ENCODE data around the gene CDH18.

CDH18 gene

GRCh38 chr5:19987612-19988361 lies at the start of gene CDH18:
Gene CDH18 (minus strand): TSS chr5:19988200. CDS start chr5:19838986, 149,214 bp downstream.
- Mint-ChIP-seq H3K27me3 (no peaks in the 10 kb centered on the region), H3K27ac (no peak within 1 kb of the TSS), H3K9me3 (no peaks in the 10 kb centered on the region), H3K4me3 (no peak within 1 kb of the TSS), H3K4me1 (no peaks in the 10 kb centered on the region), H3K36me3 (no peaks in the 10 kb centered on the region)
- no peak for ATAC-seq (ENCODE audit: low read depth)
- no peak for DNase-seq (ENCODE audit: low spot score in 2 of 2)

- Mint-ChIP-seq H3K4me3 (no peak overlapping the region), H3K27ac (no peak overlapping the region), H3K9me3 (peaks cover under 1% of the 10 kb centered on the region), H3K27me3 (no peaks in the 10 kb centered on the region), H3K36me3 (no peaks in the 10 kb centered on the region), H3K4me1 (no peaks in the 10 kb centered on the region)
- ATAC-seq (ENCODE audit: low read depth) (no peak), DNase-seq (ENCODE audit: low spot score in 2 of 2) (no peak)
Measured at GRCh38 chr5:20034717-20035116, 46.7 kb upstream of the CDH18 start.

- no peaks in the 10 kb centered on the region for H3K27me3 Mint-ChIP-seq
- H3K4me3 Mint-ChIP-seq, result no peak overlapping the region
Measured at GRCh38 chr5:20033881-20034280, 45.9 kb upstream of the CDH18 start.

GRCh38 chr5:20032896-20033295 lies 44.9 kb upstream of the CDH18 start:
- Mint-ChIP-seq H3K27ac (no peak overlapping the region), H3K4me3 (no peak overlapping the region), H3K9me3 (no peaks in the 10 kb centered on the region), H3K36me3 (no peaks in the 10 kb centered on the region), H3K27me3 (no peaks in the 10 kb centered on the region), H3K4me1 (no peaks in the 10 kb centered on the region)
- ATAC-seq (ENCODE audit: low read depth) (no peak), DNase-seq (ENCODE audit: low spot score in 2 of 2) (no peak)

More at GRCh38 chr5:20033881-20034280, 45.9 kb upstream of the CDH18 start:
- Mint-ChIP-seq H3K9me3 (no peaks in the 10 kb centered on the region), H3K36me3 (no peaks in the 10 kb centered on the region), H3K27ac (no peak overlapping the region), H3K4me1 (no peaks in the 10 kb centered on the region)
- DNase-seq (ENCODE audit: low spot score in 2 of 2), result no peak
- no peak for ATAC-seq (ENCODE audit: low read depth)

- Mint-ChIP-seq H3K9me3 (no peaks in the 10 kb centered on the region), H3K27me3 (no peaks in the 10 kb centered on the region), H3K36me3 (no peaks in the 10 kb centered on the region), H3K4me3 (no peak overlapping the region), H3K27ac (no peak overlapping the region), H3K4me1 (no peaks in the 10 kb centered on the region)
- DNase-seq (ENCODE audit: low spot score in 2 of 2) (no peak), ATAC-seq (ENCODE audit: low read depth) (no peak)
Measured at GRCh38 chr5:20030125-20030524, 42.1 kb upstream of the CDH18 start.

- no peaks in the 10 kb centered on the region for H3K9me3 Mint-ChIP-seq
- H3K4me3 Mint-ChIP-seq, result no peak overlapping the region
- no peaks in the 10 kb centered on the region for H3K4me1 Mint-ChIP-seq
- no peaks in the 10 kb centered on the region for H3K36me3 Mint-ChIP-seq
- no peaks in the 10 kb centered on the region for H3K27me3 Mint-ChIP-seq
- H3K27ac Mint-ChIP-seq, result no peak overlapping the region
- no peak for DNase-seq (ENCODE audit: low spot score in 2 of 2)
- ATAC-seq (ENCODE audit: low read depth), result no peak
Measured at GRCh38 chr5:20029266-20029665, 41.3 kb upstream of the CDH18 start.

GRCh38 chr5:20028506-20028905 lies 40.5 kb upstream of the CDH18 start:
- no peaks in the 10 kb centered on the region for H3K9me3 Mint-ChIP-seq
- DNase-seq (ENCODE audit: low spot score in 2 of 2), result no peak
- H3K27ac Mint-ChIP-seq, result no peak overlapping the region
- H3K27me3 Mint-ChIP-seq, result no peaks in the 10 kb centered on the region
- no peaks in the 10 kb centered on the region for H3K4me1 Mint-ChIP-seq
- no peak overlapping the region for H3K4me3 Mint-ChIP-seq
- no peaks in the 10 kb centered on the region for H3K36me3 Mint-ChIP-seq
- no peak for ATAC-seq (ENCODE audit: low read depth)

- H3K27ac Mint-ChIP-seq, result no peak overlapping the region
- peaks cover 7% of the 10 kb centered on the region for H3K9me3 Mint-ChIP-seq
- no peaks in the 10 kb centered on the region for H3K4me1 Mint-ChIP-seq
- H3K4me3 Mint-ChIP-seq, result no peak overlapping the region
- ATAC-seq (ENCODE audit: low read depth), result no peak
- no peaks in the 10 kb centered on the region for H3K36me3 Mint-ChIP-seq
- DNase-seq (ENCODE audit: low spot score in 2 of 2), result no peak
- no peaks in the 10 kb centered on the region for H3K27me3 Mint-ChIP-seq
Measured at GRCh38 chr5:20023686-20024180, 35.7 kb upstream of the CDH18 start.

GRCh38 chr5:20020247-20020646 lies 32.2 kb upstream of the CDH18 start:
- Mint-ChIP-seq H3K4me1 (no peaks in the 10 kb centered on the region), H3K9me3 (peaks cover 11% of the 10 kb centered on the region), H3K27me3 (no peaks in the 10 kb centered on the region), H3K4me3 (no peak overlapping the region), H3K27ac (no peak overlapping the region), H3K36me3 (no peaks in the 10 kb centered on the region)
- ATAC-seq (ENCODE audit: low read depth) (no peak), DNase-seq (ENCODE audit: low spot score in 2 of 2) (no peak)

- H3K36me3 Mint-ChIP-seq, result no peaks in the 10 kb centered on the region
- H3K27me3 Mint-ChIP-seq, result no peaks in the 10 kb centered on the region
- no peak for ATAC-seq (ENCODE audit: low read depth)
- DNase-seq (ENCODE audit: low spot score in 2 of 2), result no peak
- peaks cover 11% of the 10 kb centered on the region for H3K9me3 Mint-ChIP-seq
- H3K27ac Mint-ChIP-seq, result no peak overlapping the region
- no peaks in the 10 kb centered on the region for H3K4me1 Mint-ChIP-seq
- no peak overlapping the region for H3K4me3 Mint-ChIP-seq
Measured at GRCh38 chr5:20017021-20017420, 29.0 kb upstream of the CDH18 start.

- Mint-ChIP-seq H3K36me3 (no peaks in the 10 kb centered on the region), H3K4me3 (no peak overlapping the region), H3K9me3 (peaks cover 7% of the 10 kb centered on the region), H3K27me3 (no peaks in the 10 kb centered on the region), H3K27ac (no peak overlapping the region), H3K4me1 (no peaks in the 10 kb centered on the region)
- ATAC-seq (ENCODE audit: low read depth) (no peak), DNase-seq (ENCODE audit: low spot score in 2 of 2) (no peak)
Measured at GRCh38 chr5:20000416-20000815, 12.4 kb upstream of the CDH18 start.

- Mint-ChIP-seq H3K9me3 (no peaks in the 10 kb centered on the region), H3K27me3 (no peaks in the 10 kb centered on the region), H3K4me1 (no peaks in the 10 kb centered on the region), H3K27ac (no peak overlapping the region), H3K4me3 (no peak overlapping the region), H3K36me3 (no peaks in the 10 kb centered on the region)
- ATAC-seq (ENCODE audit: low read depth) (no peak), DNase-seq (ENCODE audit: low spot score in 2 of 2) (no peak)
Measured at GRCh38 chr5:19988457-19988856, 457 bp upstream of the CDH18 start.

GRCh38 chr5:19986806-19987205 lies 1.2 kb downstream of the CDH18 start:
- H3K4me1 Mint-ChIP-seq, result no peaks in the 10 kb centered on the region
- no peaks in the 10 kb centered on the region for H3K36me3 Mint-ChIP-seq
- DNase-seq (ENCODE audit: low spot score in 2 of 2) (no peak), ATAC-seq (ENCODE audit: low read depth) (no peak)
- no peaks in the 10 kb centered on the region for H3K27me3 Mint-ChIP-seq
- no peaks in the 10 kb centered on the region for H3K9me3 Mint-ChIP-seq
- no peak overlapping the region for H3K27ac Mint-ChIP-seq
- no peak overlapping the region for H3K4me3 Mint-ChIP-seq

GRCh38 chr5:19986031-19986619 lies 1.9 kb downstream of the CDH18 start:
- H3K27ac Mint-ChIP-seq, result no peak overlapping the region
- no peaks in the 10 kb centered on the region for H3K9me3 Mint-ChIP-seq
- no peak overlapping the region for H3K4me3 Mint-ChIP-seq
- no peaks in the 10 kb centered on the region for H3K36me3 Mint-ChIP-seq
- H3K27me3 Mint-ChIP-seq, result no peaks in the 10 kb centered on the region
- no peak for ATAC-seq (ENCODE audit: low read depth)
- no peak for DNase-seq (ENCODE audit: low spot score in 2 of 2)
- H3K4me1 Mint-ChIP-seq, result no peaks in the 10 kb centered on the region

GRCh38 chr5:19978476-19978875 lies 9.5 kb downstream of the CDH18 start:
- Mint-ChIP-seq H3K36me3 (no peaks in the 10 kb centered on the region), H3K4me1 (no peaks in the 10 kb centered on the region), H3K27ac (no peak overlapping the region), H3K4me3 (no peak overlapping the region), H3K27me3 (no peaks in the 10 kb centered on the region), H3K9me3 (peaks cover 6% of the 10 kb centered on the region)
- ATAC-seq (ENCODE audit: low read depth) (no peak), DNase-seq (ENCODE audit: low spot score in 2 of 2) (no peak)

All from memory B cell (primary cell).